RWPE1 (cell line): ENCODE results near the gene EXOC5.

ENCODE experiments used
- CTCF ChIA-PET: fragments of 350-600 bp; sonication (Branson Sonifier 250); formaldehyde crosslinking; extraction: SDS; loops from one replicate; lab custom pipeline; 2021; lab: Yijun Ruan, JAX
- POLR2A ChIA-PET: fragments of 400-600 bp; formaldehyde crosslinking; extraction: SDS; loops from one replicate; lab custom pipeline; 2020; ENCODE audit warnings: antibody characterized with exemption; ENCODE audit not compliant: low non-redundant PET; lab: Yijun Ruan, JAX
- DNase-seq: peaks from one replicate; pipeline ENCODE4 v3.0.0; 2012; ENCODE audit warnings: low spot score
- H3K27ac ChIP-seq: fragments of 450-650 bp; 2 replicates; pipeline ENCODE4 v1.5.1; 2017
- CTCF ChIP-seq: fragments of 450-650 bp; conservative IDR thresholded peaks from 2 replicates; pipeline ENCODE4 v1.5.1; 2017; ENCODE audit warnings: low read depth, mild to moderate bottlenecking

EXOC5 gene

GRCh38 chr14:57295239-57295638 lies 26.5 kb upstream of the EXOC5 start:
- no peak overlapping the region for H3K27ac ChIP-seq
- ChIA-PET POLR2A (no interaction called here), CTCF (interaction anchor here (0.6 kb wide), 2 partner anchors 92 to 466 kb away, joined by 3 to 6 read pairs; no protein-coding TSS in a partner anchor)
- no peak for DNase-seq
- TF ChIP-seq CTCF: no peak

- peak; percentile 46; the same call in 1 of the 2 replicates for TF ChIP-seq CTCF
- no peak for DNase-seq
- ChIA-PET CTCF (interaction anchor here (0.5 to 1.1 kb wide), 3 partner anchors 9 to 666 kb away, joined by 3 read pairs; no protein-coding TSS in a partner anchor), POLR2A (no interaction called here)
- no peak overlapping the region for H3K27ac ChIP-seq
Measured at GRCh38 chr14:57293866-57294837, 25.4 kb upstream of the EXOC5 start.

- no peak for TF ChIP-seq CTCF
- no peak for DNase-seq
- H3K27ac ChIP-seq: no peak overlapping the region
- CTCF ChIA-PET: interaction anchor here (0.6 kb wide), 1 partner anchor 23 kb away, joined by 7 read pairs; no protein-coding TSS in a partner anchor
- POLR2A ChIA-PET: no interaction called here
Measured at GRCh38 chr14:57291692-57292647, 23.3 kb upstream of the EXOC5 start.

- DNase-seq: no peak
- POLR2A ChIA-PET: no interaction called here
- CTCF ChIA-PET: interaction anchor here (0.7 kb wide), 1 partner anchor 473 kb away, joined by 3 read pairs; no protein-coding TSS in a partner anchor
Measured at GRCh38 chr14:57290751-57291150, 22.0 kb upstream of the EXOC5 start.

GRCh38 chr14:57287745-57288144 lies 19.0 kb upstream of the EXOC5 start:
- CTCF ChIA-PET: no interaction called here

More at GRCh38 chr14:57290751-57291150, 22.0 kb upstream of the EXOC5 start:
- no peak overlapping the region for H3K27ac ChIP-seq
- no peak for TF ChIP-seq CTCF

More at GRCh38 chr14:57287745-57288144, 19.0 kb upstream of the EXOC5 start:
- no peak overlapping the region for H3K27ac ChIP-seq
- DNase-seq: no peak
- TF ChIP-seq CTCF: no peak
- POLR2A ChIA-PET: no interaction called here
